GM23338 (cell line): ENCODE results near the gene ADAM11.

Experiments
- CREB1 ChIP-seq: fragments of 250-450 bp; sonication (Bioruptor Pico); IDR thresholded peaks from 2 replicates; pipeline ENCODE4 v1.5.0; 2020; ENCODE audit warnings: low read depth, mild to moderate bottlenecking, moderate library complexity
- CTCF ChIP-seq, 2 experiments: fragments of 200-600 bp in 1 of 2; sonication (generic) in 1 of 2; conservative IDR thresholded peaks; 2 replicates each; pipeline versions ENCODE4 v1.5.1 to v1.6.1; 2016 to 2017; ENCODE audit warnings: antibody characterized with exemption in 2 of 2, low read depth in 2 of 2, mild to moderate bottlenecking in 2 of 2, moderate library complexity in 1 of 2
- ETS1 ChIP-seq: IDR thresholded peaks from 2 replicates; pipeline ENCODE4 v1.6.1; 2016; ENCODE audit warnings: antibody characterized with exemption
- EZH2 ChIP-seq: fragments of 200-600 bp; sonication (generic); IDR thresholded peaks from one replicate; pipeline ENCODE4 v1.8.0; 2017; ENCODE audit warnings: antibody characterized with exemption, mild to moderate bottlenecking, low read depth; ENCODE audit not compliant: unreplicated experiment
- EZH2phosphoT487 ChIP-seq: fragments of 200-600 bp; sonication (generic); IDR thresholded peaks from one replicate; pipeline ENCODE4 v1.8.1; 2018; ENCODE audit warnings: antibody characterized with exemption; ENCODE audit not compliant: unreplicated experiment
- NANOG ChIP-seq: IDR thresholded peaks from 2 replicates; pipeline ENCODE4 v1.6.1; 2016; ENCODE audit warnings: antibody characterized with exemption, borderline replicate concordance
- POLR2AphosphoS5 ChIP-seq: IDR thresholded peaks from 2 replicates; pipeline ENCODE4 v1.6.1; 2016; ENCODE audit warnings: antibody characterized with exemption, low read depth
- STAT1 ChIP-seq: IDR thresholded peaks from one replicate; pipeline ENCODE4 v1.6.1; 2016; ENCODE audit warnings: antibody characterized with exemption; ENCODE audit not compliant: unreplicated experiment
- ZNF114 ChIP-seq: fragments of 250-450 bp; sonication (Bioruptor Pico); IDR thresholded peaks from 2 replicates; pipeline ENCODE4 v1.5.0; 2020; ENCODE audit warnings: mild to moderate bottlenecking, moderate library complexity
- ZNF331 ChIP-seq: fragments of 250-450 bp; sonication (Bioruptor Pico); IDR thresholded peaks from 2 replicates; pipeline ENCODE4 v1.5.0; 2020; ENCODE audit warnings: low read depth, mild to moderate bottlenecking, moderate library complexity
- TF ChIP-seq, protein P1 (sequence below): IDR thresholded peaks from one replicate; pipeline ENCODE4 v1.6.1; 2018; ENCODE audit warnings: antibody characterized with exemption; ENCODE audit not compliant: unreplicated experiment
- TF ChIP-seq, protein P2 (sequence below): fragments of 250-450 bp; sonication (Bioruptor Pico); IDR thresholded peaks from 2 replicates; pipeline ENCODE4 v1.5.0; 2020; ENCODE audit warnings: mild to moderate bottlenecking, moderate library complexity

DNA sequence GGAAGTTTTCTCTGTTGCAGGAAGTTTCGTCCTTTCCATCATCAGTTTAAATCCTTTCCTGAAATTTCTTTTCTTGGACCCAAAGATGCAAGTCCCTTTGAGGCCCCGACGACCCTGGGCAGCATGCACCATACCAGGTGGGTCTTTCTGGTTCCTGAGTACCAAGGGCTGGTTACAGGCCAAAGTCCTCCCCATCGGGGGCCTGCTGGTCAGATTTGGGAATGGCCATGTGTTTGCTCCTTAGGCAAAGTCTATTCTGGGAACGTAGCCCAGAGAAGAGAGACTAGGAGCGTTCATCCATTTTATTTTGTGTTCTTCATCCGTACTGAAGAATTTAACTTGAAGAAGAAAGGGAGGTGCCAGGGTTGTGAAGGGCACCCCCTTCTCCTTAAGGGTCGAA is 17.5 kb upstream of the ADAM11 start:
- no peak for TF ChIP-seq CTCF (conservative IDR thresholded peaks at IDR 0.05; ENCODE audit: low read depth in 2 of 2)
- no peak for TF ChIP-seq ZNF331 (CRISPR knock-in tag)
- TF ChIP-seq ETS1, result no peak
- TF ChIP-seq POLR2AphosphoS5, result no peak
- no peak for TF ChIP-seq EZH2
- TF ChIP-seq NANOG, result no peak
- no peak for TF ChIP-seq EZH2phosphoT487
- TF ChIP-seq, protein P1, sequence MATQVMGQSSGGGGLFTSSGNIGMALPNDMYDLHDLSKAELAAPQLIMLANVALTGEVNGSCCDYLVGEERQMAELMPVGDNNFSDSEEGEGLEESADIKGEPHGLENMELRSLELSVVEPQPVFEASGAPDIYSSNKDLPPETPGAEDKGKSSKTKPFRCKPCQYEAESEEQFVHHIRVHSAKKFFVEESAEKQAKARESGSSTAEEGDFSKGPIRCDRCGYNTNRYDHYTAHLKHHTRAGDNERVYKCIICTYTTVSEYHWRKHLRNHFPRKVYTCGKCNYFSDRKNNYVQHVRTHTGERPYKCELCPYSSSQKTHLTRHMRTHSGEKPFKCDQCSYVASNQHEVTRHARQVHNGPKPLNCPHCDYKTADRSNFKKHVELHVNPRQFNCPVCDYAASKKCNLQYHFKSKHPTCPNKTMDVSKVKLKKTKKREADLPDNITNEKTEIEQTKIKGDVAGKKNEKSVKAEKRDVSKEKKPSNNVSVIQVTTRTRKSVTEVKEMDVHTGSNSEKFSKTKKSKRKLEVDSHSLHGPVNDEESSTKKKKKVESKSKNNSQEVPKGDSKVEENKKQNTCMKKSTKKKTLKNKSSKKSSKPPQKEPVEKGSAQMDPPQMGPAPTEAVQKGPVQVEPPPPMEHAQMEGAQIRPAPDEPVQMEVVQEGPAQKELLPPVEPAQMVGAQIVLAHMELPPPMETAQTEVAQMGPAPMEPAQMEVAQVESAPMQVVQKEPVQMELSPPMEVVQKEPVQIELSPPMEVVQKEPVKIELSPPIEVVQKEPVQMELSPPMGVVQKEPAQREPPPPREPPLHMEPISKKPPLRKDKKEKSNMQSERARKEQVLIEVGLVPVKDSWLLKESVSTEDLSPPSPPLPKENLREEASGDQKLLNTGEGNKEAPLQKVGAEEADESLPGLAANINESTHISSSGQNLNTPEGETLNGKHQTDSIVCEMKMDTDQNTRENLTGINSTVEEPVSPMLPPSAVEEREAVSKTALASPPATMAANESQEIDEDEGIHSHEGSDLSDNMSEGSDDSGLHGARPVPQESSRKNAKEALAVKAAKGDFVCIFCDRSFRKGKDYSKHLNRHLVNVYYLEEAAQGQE, result no peak
- TF ChIP-seq CREB1 (CRISPR knock-in tag), result no peak
- TF ChIP-seq, protein P2, sequence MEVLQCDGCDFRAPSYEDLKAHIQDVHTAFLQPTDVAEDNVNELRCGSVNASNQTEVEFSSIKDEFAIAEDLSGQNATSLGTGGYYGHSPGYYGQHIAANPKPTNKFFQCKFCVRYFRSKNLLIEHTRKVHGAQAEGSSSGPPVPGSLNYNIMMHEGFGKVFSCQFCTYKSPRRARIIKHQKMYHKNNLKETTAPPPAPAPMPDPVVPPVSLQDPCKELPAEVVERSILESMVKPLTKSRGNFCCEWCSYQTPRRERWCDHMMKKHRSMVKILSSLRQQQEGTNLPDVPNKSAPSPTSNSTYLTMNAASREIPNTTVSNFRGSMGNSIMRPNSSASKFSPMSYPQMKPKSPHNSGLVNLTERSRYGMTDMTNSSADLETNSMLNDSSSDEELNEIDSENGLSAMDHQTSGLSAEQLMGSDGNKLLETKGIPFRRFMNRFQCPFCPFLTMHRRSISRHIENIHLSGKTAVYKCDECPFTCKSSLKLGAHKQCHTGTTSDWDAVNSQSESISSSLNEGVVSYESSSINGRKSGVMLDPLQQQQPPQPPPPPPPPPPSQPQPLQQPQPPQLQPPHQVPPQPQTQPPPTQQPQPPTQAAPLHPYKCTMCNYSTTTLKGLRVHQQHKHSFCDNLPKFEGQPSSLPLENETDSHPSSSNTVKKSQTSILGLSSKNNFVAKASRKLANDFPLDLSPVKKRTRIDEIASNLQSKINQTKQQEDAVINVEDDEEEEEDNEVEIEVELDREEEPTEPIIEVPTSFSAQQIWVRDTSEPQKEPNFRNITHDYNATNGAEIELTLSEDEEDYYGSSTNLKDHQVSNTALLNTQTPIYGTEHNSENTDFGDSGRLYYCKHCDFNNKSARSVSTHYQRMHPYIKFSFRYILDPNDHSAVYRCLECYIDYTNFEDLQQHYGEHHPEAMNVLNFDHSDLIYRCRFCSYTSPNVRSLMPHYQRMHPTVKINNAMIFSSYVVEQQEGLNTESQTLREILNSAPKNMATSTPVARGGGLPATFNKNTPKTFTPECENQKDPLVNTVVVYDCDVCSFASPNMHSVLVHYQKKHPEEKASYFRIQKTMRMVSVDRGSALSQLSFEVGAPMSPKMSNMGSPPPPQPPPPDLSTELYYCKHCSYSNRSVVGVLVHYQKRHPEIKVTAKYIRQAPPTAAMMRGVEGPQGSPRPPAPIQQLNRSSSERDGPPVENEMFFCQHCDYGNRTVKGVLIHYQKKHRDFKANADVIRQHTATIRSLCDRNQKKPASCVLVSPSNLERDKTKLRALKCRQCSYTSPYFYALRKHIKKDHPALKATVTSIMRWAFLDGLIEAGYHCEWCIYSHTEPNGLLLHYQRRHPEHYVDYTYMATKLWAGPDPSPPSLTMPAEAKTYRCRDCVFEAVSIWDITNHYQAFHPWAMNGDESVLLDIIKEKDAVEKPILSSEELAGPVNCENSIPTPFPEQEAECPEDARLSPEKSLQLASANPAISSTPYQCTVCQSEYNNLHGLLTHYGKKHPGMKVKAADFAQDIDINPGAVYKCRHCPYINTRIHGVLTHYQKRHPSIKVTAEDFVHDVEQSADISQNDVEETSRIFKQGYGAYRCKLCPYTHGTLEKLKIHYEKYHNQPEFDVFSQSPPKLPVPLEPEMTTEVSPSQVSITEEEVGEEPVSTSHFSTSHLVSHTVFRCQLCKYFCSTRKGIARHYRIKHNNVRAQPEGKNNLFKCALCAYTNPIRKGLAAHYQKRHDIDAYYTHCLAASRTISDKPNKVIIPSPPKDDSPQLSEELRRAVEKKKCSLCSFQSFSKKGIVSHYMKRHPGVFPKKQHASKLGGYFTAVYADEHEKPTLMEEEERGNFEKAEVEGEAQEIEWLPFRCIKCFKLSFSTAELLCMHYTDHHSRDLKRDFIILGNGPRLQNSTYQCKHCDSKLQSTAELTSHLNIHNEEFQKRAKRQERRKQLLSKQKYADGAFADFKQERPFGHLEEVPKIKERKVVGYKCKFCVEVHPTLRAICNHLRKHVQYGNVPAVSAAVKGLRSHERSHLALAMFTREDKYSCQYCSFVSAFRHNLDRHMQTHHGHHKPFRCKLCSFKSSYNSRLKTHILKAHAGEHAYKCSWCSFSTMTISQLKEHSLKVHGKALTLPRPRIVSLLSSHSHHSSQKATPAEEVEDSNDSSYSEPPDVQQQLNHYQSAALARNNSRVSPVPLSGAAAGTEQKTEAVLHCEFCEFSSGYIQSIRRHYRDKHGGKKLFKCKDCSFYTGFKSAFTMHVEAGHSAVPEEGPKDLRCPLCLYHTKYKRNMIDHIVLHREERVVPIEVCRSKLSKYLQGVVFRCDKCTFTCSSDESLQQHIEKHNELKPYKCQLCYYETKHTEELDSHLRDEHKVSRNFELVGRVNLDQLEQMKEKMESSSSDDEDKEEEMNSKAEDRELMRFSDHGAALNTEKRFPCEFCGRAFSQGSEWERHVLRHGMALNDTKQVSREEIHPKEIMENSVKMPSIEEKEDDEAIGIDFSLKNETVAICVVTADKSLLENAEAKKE (CRISPR knock-in tag), result no peak
- no peak for TF ChIP-seq ZNF114 (CRISPR knock-in tag)
- TF ChIP-seq STAT1, result no peak
